GM19099 (cell line): ENCODE data around the gene GDPD5.
A peak's percentile ranks its signal among the peaks of the same experiment; 100 is the strongest.

ENCODE experiments used
- POLR2A ChIP-seq: IDR thresholded peaks from 3 replicates; pipeline ENCODE4 v1.6.1; 2011; ENCODE audit warnings: low read depth; ENCODE audit not compliant: insufficient read length; ENCODE audit errors: extremely low read depth

GDPD5 gene

DNA sequence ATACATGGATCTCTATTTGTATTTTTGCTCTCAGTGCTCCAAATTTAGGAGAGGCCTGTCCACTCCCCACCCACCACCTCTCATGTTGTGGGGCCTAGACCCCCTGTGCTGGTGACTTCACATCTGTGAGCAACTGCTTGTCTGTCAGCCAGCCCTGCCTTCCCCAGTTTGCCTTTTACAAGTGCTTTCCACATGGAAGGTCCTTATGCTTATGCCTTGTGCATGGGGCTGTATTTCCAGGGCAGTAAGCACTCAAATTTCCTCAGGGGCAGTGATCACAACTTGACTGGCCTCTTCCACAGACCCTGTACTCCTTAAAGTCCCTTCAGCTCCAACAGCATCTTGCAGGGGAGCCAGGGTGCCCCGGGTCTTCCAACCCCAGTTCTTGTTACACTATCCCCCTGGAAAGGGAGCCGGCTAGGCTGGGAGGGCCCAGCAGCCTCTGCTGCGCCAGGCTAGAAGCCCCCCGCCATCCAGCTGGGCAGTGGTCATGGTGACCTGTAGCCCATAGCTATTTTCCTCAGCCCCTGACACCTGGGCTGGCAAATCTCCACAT lies 29.9 kb downstream of the GDPD5 start:
- TF ChIP-seq POLR2A, result no peak

DNA sequence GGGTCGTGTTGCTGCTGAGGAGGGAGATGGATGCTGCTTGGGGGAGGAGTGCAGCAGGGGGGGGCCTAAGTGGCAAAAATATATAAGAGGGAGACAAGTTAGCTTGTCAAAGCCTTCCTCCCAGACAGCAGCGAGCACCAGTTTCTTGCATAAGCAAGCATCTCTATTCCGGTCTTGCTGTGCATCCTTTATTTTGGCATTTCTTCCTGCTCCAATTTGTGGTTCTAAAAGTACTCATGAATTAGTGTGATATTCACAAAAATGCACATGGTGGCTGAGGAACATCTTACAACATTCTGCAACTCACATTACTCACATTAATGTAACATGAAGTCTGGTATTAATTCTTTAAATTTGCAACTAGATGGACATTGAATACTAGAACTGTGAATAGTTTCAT lies 32.1 kb downstream of the GDPD5 start:
- TF ChIP-seq POLR2A, result no peak

DNA sequence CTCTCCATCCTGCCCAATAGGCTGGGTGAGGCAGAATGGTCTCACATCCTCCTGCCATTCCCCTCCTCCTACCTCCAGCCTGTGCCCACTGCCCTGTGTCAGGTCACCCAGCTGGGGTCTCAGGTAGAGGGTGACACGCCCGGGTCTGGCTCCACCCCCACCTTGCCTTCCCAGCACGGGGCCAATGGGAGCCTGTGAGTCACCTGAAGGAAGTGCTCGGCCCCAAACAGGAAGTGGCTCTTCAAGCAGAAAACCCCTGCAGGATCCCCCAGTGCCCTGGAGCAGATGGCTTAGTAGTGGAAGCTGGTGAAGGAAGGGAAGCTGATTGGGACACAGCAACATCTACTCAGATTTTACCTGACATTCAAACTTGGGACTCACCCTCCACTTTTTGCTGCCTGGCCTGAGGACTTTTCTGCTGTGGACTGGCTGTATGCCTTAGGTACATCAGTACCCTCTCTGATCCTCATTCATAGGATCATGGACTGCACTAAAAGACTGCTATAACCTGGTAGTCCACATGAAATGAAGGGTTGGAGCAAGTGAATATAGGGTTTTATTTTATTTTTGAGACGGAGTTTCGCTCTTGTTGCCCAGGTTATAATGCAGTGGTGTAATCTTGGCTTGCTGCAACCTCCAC lies 33.4 kb downstream of the GDPD5 start:
- TF ChIP-seq POLR2A, result peak; percentile 34

DNA sequence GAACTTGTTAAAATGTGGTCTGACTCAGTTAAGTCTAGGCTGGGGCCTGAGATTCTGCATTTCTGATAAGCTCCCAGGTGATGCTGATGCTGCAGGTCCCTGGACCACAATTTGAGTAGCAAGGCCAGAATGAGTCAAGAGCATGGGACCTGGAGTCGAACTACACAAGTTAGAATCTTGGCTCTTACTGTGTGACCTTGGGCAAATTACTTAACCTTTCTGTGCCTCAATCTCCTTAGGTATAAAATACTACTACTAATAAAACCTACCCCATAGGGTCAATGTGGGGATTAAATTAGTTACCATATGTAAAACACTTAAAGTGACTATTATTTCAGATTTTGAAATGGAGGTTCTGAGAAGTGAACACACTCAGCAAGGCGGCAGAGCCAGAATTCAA lies 34.3 kb downstream of the GDPD5 start:
- no peak for TF ChIP-seq POLR2A

DNA sequence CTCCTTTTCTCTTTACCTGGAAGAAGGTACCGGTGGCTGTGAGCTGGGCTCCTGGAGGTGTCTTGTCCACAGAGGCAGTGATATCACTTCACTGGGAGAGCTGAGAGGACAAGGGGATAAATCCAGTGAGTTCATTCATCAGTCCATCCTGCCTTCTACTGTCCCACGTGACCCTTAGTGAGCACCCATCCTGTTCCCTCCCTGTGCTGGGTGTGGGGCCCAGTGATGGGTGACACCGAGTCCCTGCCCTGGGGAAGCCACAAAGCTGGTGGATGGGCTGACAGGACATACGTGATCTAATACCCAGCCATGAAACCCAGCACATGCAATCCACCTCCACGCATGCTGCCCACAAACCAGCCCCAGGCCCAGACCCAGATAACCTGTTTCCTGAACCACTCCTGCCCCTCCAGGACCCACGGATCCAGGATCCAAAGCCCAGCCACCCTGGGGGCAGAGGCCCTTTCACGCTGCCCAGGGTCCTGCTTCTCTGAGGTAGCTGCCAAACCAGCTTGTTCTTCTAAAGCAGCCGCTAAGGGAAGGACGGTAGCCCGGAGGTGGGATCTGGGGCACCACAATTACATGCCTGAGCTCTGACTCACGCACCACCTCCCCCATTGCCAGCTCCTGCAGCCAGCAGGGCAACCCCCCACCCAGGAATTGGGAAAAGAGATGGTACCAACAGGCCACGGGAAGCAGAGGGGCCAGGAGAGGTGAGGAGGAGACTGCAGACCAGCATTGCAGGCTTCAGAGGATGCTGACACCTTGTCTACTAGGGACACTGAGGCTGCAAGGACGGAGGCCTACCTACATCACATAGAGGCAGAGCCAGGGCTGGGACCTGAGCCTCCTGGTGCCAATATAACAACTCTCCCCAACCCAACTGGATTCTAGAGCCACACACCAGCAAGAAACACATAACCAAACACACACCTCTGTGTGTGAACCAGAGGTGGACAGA lies 35.2 kb downstream of the GDPD5 start:
- TF ChIP-seq POLR2A, result no peak

DNA sequence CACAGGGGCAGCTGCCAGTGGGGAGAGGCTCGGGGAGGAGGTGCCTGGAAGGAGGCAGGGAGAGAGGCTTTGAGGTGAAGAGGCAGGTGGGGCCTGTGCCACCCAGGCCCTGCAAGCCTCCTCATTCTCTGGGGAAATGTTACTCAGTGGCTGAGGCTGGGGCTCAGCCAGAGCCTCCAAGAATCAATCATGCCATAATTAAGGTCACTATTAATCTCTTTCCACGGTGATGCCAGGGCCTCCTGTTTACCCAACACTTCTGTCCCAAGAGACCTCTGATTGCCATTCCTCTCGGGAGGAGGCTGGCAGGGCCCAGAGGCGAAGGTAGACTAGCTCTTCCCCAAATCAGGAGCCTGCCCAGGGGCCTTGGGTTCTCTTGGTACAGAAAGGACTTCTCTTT lies 38.4 kb downstream of the GDPD5 start:
- TF ChIP-seq POLR2A, result no peak

DNA sequence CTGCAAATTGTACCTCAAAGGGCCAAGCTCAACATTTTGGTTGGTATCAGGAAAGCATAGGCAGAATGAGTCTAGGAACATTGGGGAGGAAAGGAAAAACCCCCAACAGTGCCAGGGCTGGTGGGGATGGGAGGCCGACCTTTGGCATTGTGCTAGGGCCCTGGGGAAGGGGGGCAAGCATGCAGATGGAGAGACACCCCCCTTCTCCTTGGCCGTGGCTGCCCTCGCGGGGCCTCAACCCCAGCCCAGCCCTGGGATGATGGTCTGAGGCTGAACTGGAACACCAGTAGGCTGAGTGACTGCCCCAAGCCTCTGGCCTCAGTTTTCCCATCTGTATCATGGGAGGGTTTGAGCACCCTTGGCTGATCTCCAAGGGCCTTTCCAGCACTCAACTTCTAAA lies 40.0 kb downstream of the GDPD5 start:
- TF ChIP-seq POLR2A, result no peak

DNA sequence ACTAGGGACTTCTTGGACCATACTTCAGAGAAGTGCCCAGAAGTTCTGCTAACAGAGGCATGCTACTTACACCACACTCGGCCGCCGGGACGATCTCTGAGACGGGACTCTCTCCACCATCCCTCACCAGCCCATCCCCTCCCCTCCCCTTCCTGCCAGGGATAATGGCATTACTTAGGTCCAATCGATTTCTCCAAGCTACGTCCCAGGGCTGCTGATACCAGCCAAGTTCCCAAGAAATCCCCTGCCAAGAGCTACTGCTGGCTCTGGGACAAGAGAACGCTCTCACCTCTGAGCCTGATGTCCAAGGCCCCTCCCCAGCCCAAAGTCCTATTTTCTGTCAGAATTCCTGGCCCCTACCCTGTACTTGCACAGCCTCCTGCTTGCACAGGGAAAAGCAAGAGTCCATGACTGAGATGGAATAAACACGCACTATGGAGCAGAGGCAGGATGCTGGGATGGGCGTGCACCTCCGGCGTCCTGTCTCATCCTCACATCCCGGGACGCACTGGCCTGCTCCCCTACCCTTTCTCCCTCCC lies 42.7 kb downstream of the GDPD5 start:
- no peak for TF ChIP-seq POLR2A

DNA sequence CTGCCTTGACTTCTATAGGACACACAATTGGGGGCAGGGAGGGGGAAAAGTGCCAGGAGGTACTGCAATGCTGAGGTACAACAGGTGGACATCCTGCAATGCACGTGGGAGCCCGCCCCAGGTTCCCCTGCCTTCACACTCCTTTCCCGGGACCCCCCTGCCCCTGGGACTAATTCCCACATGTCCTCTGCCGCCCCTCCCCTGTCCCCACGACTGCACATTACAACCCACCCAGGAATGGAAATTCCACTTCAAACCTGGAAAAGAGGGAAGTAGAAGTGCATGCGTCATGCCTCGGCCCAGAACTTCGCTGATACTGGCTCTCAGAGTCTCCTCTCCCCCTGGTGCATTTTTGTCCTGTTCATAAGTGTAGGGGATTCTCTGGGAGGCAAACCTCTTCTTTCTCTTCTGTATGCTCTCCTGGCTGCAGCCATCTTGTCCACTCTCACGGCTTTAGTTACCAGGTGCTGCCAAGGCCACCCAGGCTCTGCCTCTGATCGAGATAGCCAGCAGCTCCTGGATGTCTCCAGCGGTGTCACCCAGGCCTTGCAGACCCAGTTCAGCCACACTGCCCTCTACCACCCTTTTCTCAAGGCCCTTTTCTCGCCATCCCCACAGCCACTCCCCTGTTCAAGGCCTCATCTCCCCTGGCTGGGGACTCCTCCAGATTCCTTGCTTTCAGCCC lies 43.7 kb downstream of the GDPD5 start:
- no peak for TF ChIP-seq POLR2A

DNA sequence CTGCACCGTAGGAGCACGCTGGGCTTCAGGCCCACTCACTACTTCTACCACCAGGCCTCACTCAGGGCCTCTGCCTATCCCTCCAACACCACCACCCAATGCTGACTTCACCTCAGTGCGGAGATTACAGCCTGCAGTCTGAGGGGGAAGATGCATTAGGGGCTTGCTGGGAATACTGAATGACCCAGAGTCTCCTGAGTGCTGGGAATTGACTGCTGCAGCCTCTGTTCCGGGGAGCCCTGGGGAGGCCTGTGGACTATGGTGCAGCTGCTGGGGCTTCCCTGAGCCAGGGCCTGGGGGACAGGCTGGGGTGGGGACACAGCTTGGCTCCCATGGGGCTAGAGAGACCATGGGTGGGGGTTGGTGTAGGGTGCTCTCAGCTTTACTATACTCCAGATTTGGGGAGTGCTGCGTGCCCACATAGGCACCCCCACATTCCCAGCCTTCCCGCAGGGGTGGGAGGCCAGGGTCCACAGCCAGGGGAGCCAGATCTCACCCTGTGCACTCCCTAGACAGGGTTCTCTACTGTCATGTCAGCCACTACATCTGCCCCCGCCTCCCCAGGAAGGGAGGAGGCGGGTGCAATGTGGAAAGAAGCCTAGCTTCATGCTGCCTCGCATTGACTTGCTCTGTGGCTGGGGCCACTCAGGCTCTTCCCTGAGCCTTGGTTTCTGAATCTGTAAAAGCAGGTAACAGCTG lies 44.4 kb downstream of the GDPD5 start:
- TF ChIP-seq POLR2A, result no peak

DNA sequence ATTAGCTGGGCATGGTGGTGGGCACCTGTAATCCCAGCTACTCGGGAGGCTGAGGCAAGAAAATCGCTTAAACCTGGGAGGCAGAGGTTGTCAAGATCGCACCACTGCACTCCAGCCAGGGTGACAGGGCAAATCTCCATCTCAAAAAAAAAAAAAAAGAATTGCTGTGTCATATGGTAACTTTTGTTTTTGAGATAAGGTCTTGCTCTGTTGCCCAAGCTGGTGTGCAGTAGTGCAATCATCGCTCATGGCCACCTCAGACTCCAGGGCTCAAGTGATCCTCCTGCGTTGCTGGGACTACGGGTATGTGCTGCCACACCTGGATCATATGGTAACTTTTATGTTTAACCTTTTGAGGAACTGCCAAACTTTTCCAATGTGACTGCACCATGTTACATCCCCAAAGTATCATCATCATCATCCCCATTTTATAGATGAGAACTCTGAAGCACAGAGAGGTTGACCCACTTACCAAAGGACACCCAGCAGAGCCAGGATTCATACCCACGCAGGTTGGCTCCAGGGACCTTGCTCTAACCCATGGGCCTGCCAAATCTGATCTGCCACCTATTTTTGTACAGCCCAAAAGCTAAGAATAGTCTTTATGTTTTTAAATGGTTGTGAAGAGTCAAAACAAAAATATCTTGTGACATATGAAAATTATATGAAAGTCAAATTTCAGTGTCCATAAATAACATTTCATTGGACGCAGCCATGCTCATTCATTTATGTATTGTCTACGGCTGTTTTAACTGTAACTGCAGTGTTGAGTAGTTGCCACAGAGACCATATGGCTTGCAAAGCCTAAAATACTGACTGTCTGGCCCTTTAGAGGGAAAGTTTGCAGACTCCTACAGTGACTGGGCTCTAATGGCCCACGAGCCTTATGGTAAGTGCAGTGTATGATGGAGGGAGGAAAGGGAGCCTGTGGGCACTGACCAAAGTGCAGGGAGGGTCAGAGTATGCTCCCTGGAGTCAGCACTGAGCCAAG lies 45.3 kb downstream of the GDPD5 start:
- TF ChIP-seq POLR2A, result no peak

DNA sequence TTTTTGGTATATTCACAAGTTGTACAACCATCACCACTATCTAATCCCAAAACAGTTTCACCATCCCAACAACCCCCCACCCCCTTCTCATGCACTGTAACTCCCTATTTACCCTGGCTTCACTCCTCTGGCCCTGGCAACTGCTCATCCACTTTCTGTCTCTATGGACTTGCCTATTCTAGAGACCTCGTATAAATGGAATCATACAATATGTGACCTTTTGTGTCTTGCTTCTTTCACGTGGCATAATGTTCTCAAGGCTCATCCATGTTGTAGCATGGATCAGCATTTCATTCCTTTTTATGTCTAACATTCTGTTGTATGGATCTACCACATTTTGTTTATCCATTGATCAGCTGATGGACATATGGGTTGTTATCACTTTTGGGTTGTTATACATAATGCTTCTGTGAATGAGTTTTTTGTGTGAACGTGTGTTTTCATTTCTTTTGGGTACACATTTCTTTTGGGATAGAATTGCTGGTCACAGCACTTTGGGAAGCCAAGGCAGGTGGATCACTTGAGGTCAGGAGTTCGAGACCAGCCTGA lies 46.1 kb downstream of the GDPD5 start:
- TF ChIP-seq POLR2A, result no peak
